ENCODE data around the gene DGKI. TPM values are rescaled to one million over a fixed set of nuclear protein-coding genes. Genes with fewer than 3 reads are reported as not detected.

Gene DGKI
- total RNA-seq, 1 experiment from 2014 or later: 0.55 TPM

DNA sequence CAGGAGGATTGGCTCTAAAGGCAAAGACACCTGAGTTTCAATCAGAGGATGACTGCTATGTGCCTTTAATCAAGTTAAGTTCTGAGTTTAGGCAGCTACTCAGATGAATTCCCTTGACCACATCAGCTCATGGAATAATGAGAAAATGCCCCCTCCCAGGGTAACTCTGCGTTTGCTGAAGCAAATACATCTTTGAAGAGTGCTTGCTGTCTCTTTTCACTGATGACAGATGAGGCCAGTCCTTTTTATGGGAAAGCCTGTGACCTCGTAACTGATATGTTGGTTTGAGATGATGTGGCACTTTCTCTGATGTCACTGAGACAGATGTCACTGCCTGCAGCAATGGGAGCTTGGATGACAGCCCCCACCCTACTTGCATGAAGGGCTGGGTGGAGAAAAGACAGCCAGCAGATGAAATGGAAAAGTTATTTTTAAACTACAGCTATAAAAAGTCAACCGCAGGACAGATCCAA, 43.7 kb upstream of the DGKI start:
- no peak overlapping the region for H4K91ac ChIP-seq (ENCODE audit: insufficient read length, low read depth, low read length)
- TF ChIP-seq, protein P1, sequence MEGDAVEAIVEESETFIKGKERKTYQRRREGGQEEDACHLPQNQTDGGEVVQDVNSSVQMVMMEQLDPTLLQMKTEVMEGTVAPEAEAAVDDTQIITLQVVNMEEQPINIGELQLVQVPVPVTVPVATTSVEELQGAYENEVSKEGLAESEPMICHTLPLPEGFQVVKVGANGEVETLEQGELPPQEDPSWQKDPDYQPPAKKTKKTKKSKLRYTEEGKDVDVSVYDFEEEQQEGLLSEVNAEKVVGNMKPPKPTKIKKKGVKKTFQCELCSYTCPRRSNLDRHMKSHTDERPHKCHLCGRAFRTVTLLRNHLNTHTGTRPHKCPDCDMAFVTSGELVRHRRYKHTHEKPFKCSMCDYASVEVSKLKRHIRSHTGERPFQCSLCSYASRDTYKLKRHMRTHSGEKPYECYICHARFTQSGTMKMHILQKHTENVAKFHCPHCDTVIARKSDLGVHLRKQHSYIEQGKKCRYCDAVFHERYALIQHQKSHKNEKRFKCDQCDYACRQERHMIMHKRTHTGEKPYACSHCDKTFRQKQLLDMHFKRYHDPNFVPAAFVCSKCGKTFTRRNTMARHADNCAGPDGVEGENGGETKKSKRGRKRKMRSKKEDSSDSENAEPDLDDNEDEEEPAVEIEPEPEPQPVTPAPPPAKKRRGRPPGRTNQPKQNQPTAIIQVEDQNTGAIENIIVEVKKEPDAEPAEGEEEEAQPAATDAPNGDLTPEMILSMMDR (conservative IDR thresholded peaks at IDR 0.05): no peak
- H3K14ac ChIP-seq (ENCODE audit: insufficient read depth, low read length): no peak overlapping the region
- no peak overlapping the region for H3K4ac ChIP-seq (ENCODE audit: low read depth, low read length)
- no peak overlapping the region for H2AFZ ChIP-seq (ENCODE audit: low read length)
- no peak overlapping the region for H3K4me2 ChIP-seq (ENCODE audit: insufficient read depth, insufficient read length, low read length)
- no peak overlapping the region for H2BK5ac ChIP-seq (ENCODE audit: insufficient read length, low read length)
- no peak overlapping the region for H2BK120ac ChIP-seq (ENCODE audit: low read depth, low read length, poor library complexity, severe bottlenecking)
- no CpG with 5 or more reads among the region's 3 CpGs for WGBS (ENCODE audit: extremely low coverage, insufficient read length, low lambda C conversion rate)
- no peak for DNase-seq
- H4K20me1 ChIP-seq (ENCODE audit: control insufficient read depth, insufficient read depth, insufficient read length): no peaks in the 10 kb centered on the region
- Mint-ChIP-seq H3K27me3 (ENCODE audit: low read depth) (no peaks in the 10 kb centered on the region), H3K4me3 (no peak overlapping the region), H3K27ac (no peak overlapping the region; a peak in 1 of 7 replicates), H3K36me3 (ENCODE audit: insufficient read depth in 1 of 3, low read depth in 3 of 3) (peaks cover 20 to 57% (median 45%) of the 10 kb centered on the region in 3 experiments), H3K9me3 (no peaks in the 10 kb centered on the region), H3K4me1 (peaks cover 18 to 21% of the 10 kb centered on the region in 2 experiments)
- H3K79me2 ChIP-seq (ENCODE audit: insufficient read depth, low read length): no peaks in the 10 kb centered on the region
- H3K4me1 ChIP-seq (ENCODE audit: insufficient read depth, low read length): peaks cover 7% of the 10 kb centered on the region; the same call in 1 of the 2 replicates
- no peak overlapping the region for H4K5ac ChIP-seq (ENCODE audit: insufficient read length, low read depth, low read length)
- H2AK5ac ChIP-seq (ENCODE audit: insufficient read length, low read length): no peak overlapping the region
- H3K23me2 ChIP-seq (ENCODE audit: insufficient read length, low read depth, low read length, poor library complexity, severe bottlenecking): no peaks in the 10 kb centered on the region
- no peak overlapping the region for H2BK20ac ChIP-seq (ENCODE audit: low read depth, low read length, poor library complexity, severe bottlenecking)
- H3K9ac ChIP-seq (ENCODE audit: extremely low read depth, insufficient read length, low read length): no peak overlapping the region
- no peak overlapping the region for H3T11ph ChIP-seq (ENCODE audit: low read length)
- no peaks in the 10 kb centered on the region for H3K9me3 ChIP-seq (ENCODE audit: control insufficient read depth, low read depth, low read length)
- H3K79me1 ChIP-seq (ENCODE audit: insufficient read depth, low read depth, low read length, poor library complexity, severe bottlenecking): no peaks in the 10 kb centered on the region
- no peaks in the 10 kb centered on the region for H3K27me3 ChIP-seq (ENCODE audit: insufficient read depth, low read length)
- no peak overlapping the region for H2BK12ac ChIP-seq (ENCODE audit: insufficient read length, low read depth, low read length)
- H4K8ac ChIP-seq (replicated peaks; ENCODE audit: insufficient read length, low read depth, low read length): no peak overlapping the region
- no peak overlapping the region for H3K23ac ChIP-seq (ENCODE audit: insufficient read length, low read depth, low read length)
- H3K27ac ChIP-seq (ENCODE audit: insufficient read length, low read depth, low read length): no peak overlapping the region
- no peak overlapping the region for H2BK15ac ChIP-seq (ENCODE audit: low read depth, low read length)
- H3K18ac ChIP-seq (ENCODE audit: insufficient read length, low read depth, low read length): no peak overlapping the region
- no peak overlapping the region for H3K56ac ChIP-seq (ENCODE audit: insufficient read length, low read depth, low read length)
